IMR-90 (cell line): ENCODE measurements around the gene GRIA3. TPM values are rescaled to one million over a fixed set of nuclear protein-coding genes. Genes with fewer than 3 reads are reported as not detected.

Source experiments
- ATAC-seq: fragments of 200-7000 bp; cut with Tn5 transposase; 2 replicates; pipeline ENCODE4 v1.9.1; 2020; ENCODE audit warnings: low read depth, mild to moderate bottlenecking, moderate library complexity
- BruUV-seq: library from RNA; stranded (reverse); fragments of 400-500 nt; replicated peaks from 2 replicates; lab custom pipeline; 2021; lab: Mats Ljungman, UMichigan
- CTCF ChIA-PET: fragments of 300-600 bp; formaldehyde crosslinking; extraction: SDS; loops from one replicate; lab custom pipeline; 2021; ENCODE audit warnings: antibody characterized with exemption; lab: Yijun Ruan, JAX
- POLR2A ChIA-PET: fragments of 300-600 bp; sonication (Branson Sonifier 250); formaldehyde crosslinking; loops from one replicate; lab custom pipeline; 2022; ENCODE audit warnings: antibody characterized with exemption; ENCODE audit not compliant: unreplicated experiment; lab: Charles Lee
- DNase-seq: peaks from one replicate; pipeline ENCODE4 v3.0.0; 2013
- H2AFZ ChIP-seq: replicated peaks from 2 replicates; pipeline ENCODE3; 2013; ENCODE audit warnings: low read length, mild to moderate bottlenecking; ENCODE audit not compliant: poor library complexity
- H2AK5ac ChIP-seq: 2 replicates; pipeline ENCODE4 v1.6.1; 2013; ENCODE audit warnings: low read depth, low read length, inconsistent platforms
- H2AK9ac ChIP-seq: replicated peaks from 2 replicates; pipeline ENCODE3; 2013; ENCODE audit warnings: mild to moderate bottlenecking, low read depth, low read length, moderate library complexity; ENCODE audit not compliant: poor library complexity
- H2BK120ac ChIP-seq: 2 replicates; pipeline ENCODE4 v1.6.1; 2013; ENCODE audit warnings: low read depth, low read length, inconsistent platforms
- H2BK15ac ChIP-seq: 3 replicates; pipeline ENCODE4 v1.6.1; 2013; ENCODE audit warnings: low read depth, low read length, inconsistent platforms
- H2BK20ac ChIP-seq: 2 replicates; pipeline ENCODE4 v1.6.1; 2013; ENCODE audit warnings: low read depth, mild to moderate bottlenecking, inconsistent platforms, low read length, moderate library complexity
- H2BK5ac ChIP-seq: 2 replicates; pipeline ENCODE4 v1.6.1; 2013; ENCODE audit warnings: mild to moderate bottlenecking, low read depth, low read length, inconsistent platforms; ENCODE audit not compliant: poor library complexity, severe bottlenecking
- H3K14ac ChIP-seq: replicated peaks from 2 replicates; pipeline ENCODE4 v1.6.1; 2013; ENCODE audit warnings: low read depth, low read length, inconsistent platforms
- H3K18ac ChIP-seq: 2 replicates; pipeline ENCODE4 v1.6.1; 2013; ENCODE audit warnings: low read depth, low read length, control low read depth
- H3K23ac ChIP-seq: 2 replicates; pipeline ENCODE4 v1.6.1; 2013; ENCODE audit warnings: low read depth, low read length, inconsistent platforms
- H3K27ac ChIP-seq: 2 replicates; pipeline ENCODE4 v1.5.1; 2013; ENCODE audit warnings: mild to moderate bottlenecking, control low read depth, low read length; ENCODE audit not compliant: insufficient read depth
- H3K27me3 ChIP-seq: 2 replicates; pipeline ENCODE4 v1.6.1; 2013; ENCODE audit warnings: low read length; ENCODE audit not compliant: control insufficient read depth, insufficient read depth
- H3K36me3 ChIP-seq: 2 replicates; pipeline ENCODE4 v1.6.1; 2013; ENCODE audit warnings: low read length, mixed read lengths; ENCODE audit not compliant: control insufficient read depth, insufficient read depth
- H3K4ac ChIP-seq: 2 replicates; pipeline ENCODE4 v1.6.1; 2013; ENCODE audit warnings: low read depth, low read length, inconsistent platforms
- H3K4me1 ChIP-seq: 2 replicates; pipeline ENCODE4 v1.6.1; 2013; ENCODE audit warnings: low read length, mixed read lengths; ENCODE audit not compliant: control insufficient read depth, insufficient read depth
- H3K4me2 ChIP-seq: 2 replicates; pipeline ENCODE4 v1.6.1; 2013; ENCODE audit warnings: low read depth, mild to moderate bottlenecking, control low read depth, low read length, moderate library complexity
- H3K4me3 ChIP-seq: 2 replicates; pipeline ENCODE4 v1.5.1; 2013; ENCODE audit warnings: low read depth, mild to moderate bottlenecking, control low read depth, low read length, moderate library complexity; ENCODE audit not compliant: insufficient read depth
- H3K56ac ChIP-seq: 2 replicates; pipeline ENCODE4 v1.6.1; 2013; ENCODE audit warnings: low read length, inconsistent platforms; ENCODE audit not compliant: insufficient read depth; ENCODE audit errors: extremely low read depth
- H3K79me1 ChIP-seq, 2 experiments: 2 replicates each; pipeline ENCODE4 v1.6.1; 2013; ENCODE audit warnings: low read length in 2 of 2, inconsistent platforms in 1 of 2, low read depth in 1 of 2
- H3K9ac ChIP-seq: 2 replicates; pipeline ENCODE4 v1.6.1; 2013; ENCODE audit warnings: low read depth, low read length, control low read depth
- H3K9me1 ChIP-seq: 2 replicates; pipeline ENCODE4 v1.6.1; 2013; ENCODE audit warnings: low read length, inconsistent platforms; ENCODE audit not compliant: insufficient read depth
- H3K9me3 ChIP-seq: 2 replicates; pipeline ENCODE4 v1.6.1; 2013; ENCODE audit warnings: low read length; ENCODE audit not compliant: control insufficient read depth, insufficient read depth
- H4K20me1 ChIP-seq: 2 replicates; pipeline ENCODE4 v1.6.1; 2013; ENCODE audit warnings: low read length, inconsistent platforms; ENCODE audit not compliant: insufficient read depth
- H4K5ac ChIP-seq: 2 replicates; pipeline ENCODE4 v1.6.1; 2013; ENCODE audit warnings: mild to moderate bottlenecking, low read depth, low read length, control low read depth
- H4K8ac ChIP-seq, 2 experiments: 2 replicates each; pipeline ENCODE4 v1.6.1; 2013; ENCODE audit warnings: low read depth in 2 of 2, low read length in 2 of 2, control low read depth in 1 of 2, inconsistent platforms in 1 of 2
- H4K91ac ChIP-seq: 2 replicates; pipeline ENCODE4 v1.6.1; 2013; ENCODE audit warnings: low read depth, low read length, inconsistent platforms; ENCODE audit not compliant: insufficient read depth
- MXI1 ChIP-seq: IDR thresholded peaks from 2 replicates; pipeline ENCODE4 v1.6.1; 2012; ENCODE audit warnings: low read depth, mild to moderate bottlenecking, low read length, moderate library complexity, borderline replicate concordance
- POLR2A ChIP-seq: IDR thresholded peaks from 2 replicates; pipeline ENCODE4 v1.6.1; 2012; ENCODE audit warnings: mild to moderate bottlenecking, low read depth, low read length
- WGBS, 2 experiments: methylation state at CpG; one replicate each; pipeline versions ENCODE4 v1.1.5 to v1.1.7; 2013; ENCODE audit warnings: missing lambda C conversion rate in 2 of 2; ENCODE audit not compliant: insufficient read length in 1 of 2; ENCODE audit errors: extremely low coverage in 2 of 2; 5-methylcytosine and 5-hydroxymethylcytosine counted together
- dilution Hi-C: fragments of 300-500 bp; cut with HindIII; formaldehyde crosslinking; loops from one replicate; pipeline ENCODE4 v1.14.3; 2018; ENCODE audit warnings: low sequenced_read_pairs; ENCODE audit not compliant: unreplicated experiment
- in situ Hi-C: fragments of 300-500 bp; cut with MboI; formaldehyde crosslinking; loops from 3 replicates; pipeline ENCODE4 v1.14.3; 2019; ENCODE audit warnings: low sequenced_read_pairs, inconsistent platforms, mixed read lengths
- intact Hi-C: fragments of 100-400 bp; cut with micrococcal nuclease; formaldehyde crosslinking; loops from 2 replicates; pipeline ENCODE4 v1.10.0; 2022
- polyA plus RNA-seq, 3 experiments: library from polyadenylated mRNA; depleted of rRNA; stranded (reverse); fragments of >200 nt; gene quantifications; 2 replicates each; pipeline ENCODE4 v1.2.3, GENCODE V29; 2012; ENCODE audit warnings: low replicate concordance in 1 of 3
- total RNA-seq: library from RNA; depleted of rRNA; stranded (reverse); fragments of >200 nt; gene quantifications from 2 replicates; pipeline ENCODE4 v1.2.3, GENCODE V29; 2012

GRIA3 gene
- total and polyA plus RNA-seq, 2 of the 4 experiments (the other 2 are of a cell fraction), result not detected

- Histone ChIP-seq H2BK15ac (no peak overlapping the region), H2AFZ (no peak overlapping the region), H4K8ac (no peak overlapping the region), H3K27me3 (no peaks in the 10 kb centered on the region), H3K9ac (no peak overlapping the region), H3K23ac (no peak overlapping the region), H4K91ac (no peak overlapping the region), H2BK5ac (no peak overlapping the region), H3K79me1 (no peaks in the 10 kb centered on the region), H3K4me1 (no peaks in the 10 kb centered on the region), H3K4ac (no peak overlapping the region), H3K9me1 (no peaks in the 10 kb centered on the region), H3K56ac (no peak overlapping the region), H3K36me3 (no peaks in the 10 kb centered on the region), H3K18ac (no peak overlapping the region), H2BK20ac (no peak overlapping the region), H4K5ac (no peak overlapping the region), H2AK5ac (no peak overlapping the region), H2BK120ac (no peak overlapping the region), H3K4me2 (no peak overlapping the region), H4K20me1 (no peaks in the 10 kb centered on the region), H3K27ac (no peak overlapping the region), H3K9me3 (no peaks in the 10 kb centered on the region), H3K14ac (no peak overlapping the region), H3K4me3 (no peak overlapping the region), H2AK9ac (no peak overlapping the region)
- WGBS, 2 experiments, result no CpG with 5 or more reads among the region's 2 CpGs
- CTCF ChIA-PET, result no interaction called here
- DNase-seq (no peak), ATAC-seq (no peak)
- intact Hi-C loops, result no loop called here
- dilution Hi-C loops, result no loop called here
- POLR2A ChIA-PET, result no interaction called here
- in situ Hi-C loops, result no loop called here
- TF ChIP-seq POLR2A, result no peak
- no peak for TF ChIP-seq MXI1
- BruUV-seq, result no TSS peak
Observed at GRCh38 chrX:123217077-123217476, 33.0 kb downstream of the GRIA3 start.
